ENCODE data around the gene AFF3.

AFF3 gene

DNA sequence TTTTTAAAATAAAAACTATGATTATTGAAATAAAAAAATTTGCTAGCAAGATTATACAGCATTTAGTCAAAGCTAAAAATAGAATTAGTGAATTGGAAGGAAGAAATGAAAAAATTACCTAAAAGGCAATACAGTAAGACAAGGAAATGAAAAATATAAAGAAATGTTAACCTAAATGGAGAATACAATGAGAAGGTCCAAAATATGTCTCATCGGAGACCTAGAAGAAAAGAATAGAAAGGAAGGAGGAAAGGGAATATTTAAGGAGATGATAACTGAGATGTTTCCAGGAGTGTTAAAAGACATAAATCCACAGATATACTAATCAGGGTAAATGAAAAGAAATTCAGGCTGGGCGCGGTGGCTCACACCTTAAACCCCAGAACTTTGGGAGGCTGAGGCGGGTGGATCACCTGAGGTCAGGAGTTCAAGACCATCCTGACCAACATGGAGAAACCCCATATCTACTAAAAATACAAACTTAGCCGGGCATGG is 78.9 kb downstream of the AFF3 start:
- Histone ChIP-seq H3K27ac (ENCODE audit: low read length) (no peak overlapping the region), H3K4me3 (ENCODE audit: low read length) (no peak overlapping the region), H3K9me3 (ENCODE audit: control insufficient read depth, low read depth, low read length) (no peaks in the 10 kb centered on the region), H3K36me3 (ENCODE audit: control insufficient read depth, low read depth, low read length) (no peaks in the 10 kb centered on the region), H3K9ac (ENCODE audit: low read length) (no peak overlapping the region), H3K4me1 (ENCODE audit: control insufficient read depth, low read depth, low read length) (no peaks in the 10 kb centered on the region), H3K27me3 (ENCODE audit: control insufficient read depth, insufficient read depth, low read length) (no peaks in the 10 kb centered on the region)

DNA sequence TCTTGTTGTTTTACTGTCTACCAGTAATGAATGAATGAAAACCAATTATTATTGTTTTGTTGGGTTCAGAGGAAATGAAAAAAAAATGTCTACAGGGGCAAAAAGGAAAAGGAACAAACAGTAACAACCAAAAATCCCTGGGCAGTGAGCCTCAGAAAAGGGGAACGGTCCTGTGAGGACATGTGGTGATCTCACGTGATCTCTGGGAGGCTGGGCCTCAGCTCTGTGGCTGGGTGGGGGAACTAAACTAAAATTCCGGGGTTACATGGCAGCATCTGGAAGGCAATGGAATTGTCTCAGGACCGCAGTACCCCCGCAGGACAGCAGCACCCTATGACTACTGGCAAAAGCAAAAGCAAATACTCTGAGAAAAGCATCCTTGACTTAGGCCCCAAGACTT is 80.1 kb downstream of the AFF3 start:
- Histone ChIP-seq H3K4me1 (ENCODE audit: control insufficient read depth, low read depth, low read length) (no peaks in the 10 kb centered on the region), H3K27me3 (ENCODE audit: control insufficient read depth, insufficient read depth, low read length) (no peaks in the 10 kb centered on the region), H3K9ac (ENCODE audit: low read length) (no peak overlapping the region), H3K4me3 (ENCODE audit: low read length) (no peak overlapping the region), H3K27ac (ENCODE audit: low read length) (no peak overlapping the region), H3K36me3 (ENCODE audit: control insufficient read depth, low read depth, low read length) (no peaks in the 10 kb centered on the region), H3K9me3 (ENCODE audit: control insufficient read depth, low read depth, low read length) (no peaks in the 10 kb centered on the region)

DNA sequence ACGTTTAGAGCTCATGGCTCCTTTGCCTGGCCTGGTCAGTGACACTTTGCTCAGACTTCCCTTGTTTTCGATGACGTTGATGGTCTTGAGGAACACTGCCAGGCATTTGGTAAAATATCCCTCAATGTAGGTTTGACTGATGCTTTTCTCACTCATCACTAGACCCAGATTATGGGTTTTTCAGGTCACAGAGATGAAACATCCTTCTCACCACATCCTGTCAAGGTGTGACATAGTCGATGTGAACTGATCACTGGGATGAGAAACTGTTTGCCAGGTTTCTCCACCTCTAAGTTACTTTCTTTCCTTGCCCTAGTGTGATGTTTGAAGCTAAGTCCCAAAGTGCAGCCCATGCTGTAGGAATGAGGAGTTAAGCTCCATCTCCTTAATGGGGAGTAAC is 81.5 kb downstream of the AFF3 start:
- H3K27ac ChIP-seq (ENCODE audit: low read length) = no peak overlapping the region
- H3K36me3 ChIP-seq (ENCODE audit: control insufficient read depth, low read depth, low read length) = no peaks in the 10 kb centered on the region
- no peak overlapping the region for H3K9ac ChIP-seq (ENCODE audit: low read length)
- H3K4me3 ChIP-seq (ENCODE audit: low read length) = no peak overlapping the region
- H3K27me3 ChIP-seq (ENCODE audit: control insufficient read depth, insufficient read depth, low read length) = no peaks in the 10 kb centered on the region
- no peaks in the 10 kb centered on the region for H3K9me3 ChIP-seq (ENCODE audit: control insufficient read depth, low read depth, low read length)
- no peaks in the 10 kb centered on the region for H3K4me1 ChIP-seq (ENCODE audit: control insufficient read depth, low read depth, low read length)

DNA sequence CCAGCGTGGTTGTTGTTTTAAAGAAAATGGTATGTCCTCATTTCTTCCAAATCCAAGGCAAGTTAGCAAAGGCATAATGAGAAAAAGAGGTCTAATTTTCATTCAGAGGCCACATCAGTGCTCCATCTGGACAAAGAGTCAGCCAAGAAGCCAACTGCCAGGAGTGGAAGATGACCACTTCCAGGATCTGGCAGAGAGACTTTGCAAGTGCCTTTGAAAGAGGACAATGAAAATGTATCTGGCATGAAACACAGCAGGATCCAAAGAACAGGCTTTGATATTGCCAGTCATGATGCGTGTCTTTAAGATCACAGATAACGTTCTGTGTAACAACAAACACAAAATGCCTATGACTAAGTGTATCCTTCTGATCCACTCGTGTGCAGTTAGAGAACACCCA is 82.8 kb downstream of the AFF3 start:
- H3K27ac ChIP-seq (ENCODE audit: low read length) = no peak overlapping the region

DNA sequence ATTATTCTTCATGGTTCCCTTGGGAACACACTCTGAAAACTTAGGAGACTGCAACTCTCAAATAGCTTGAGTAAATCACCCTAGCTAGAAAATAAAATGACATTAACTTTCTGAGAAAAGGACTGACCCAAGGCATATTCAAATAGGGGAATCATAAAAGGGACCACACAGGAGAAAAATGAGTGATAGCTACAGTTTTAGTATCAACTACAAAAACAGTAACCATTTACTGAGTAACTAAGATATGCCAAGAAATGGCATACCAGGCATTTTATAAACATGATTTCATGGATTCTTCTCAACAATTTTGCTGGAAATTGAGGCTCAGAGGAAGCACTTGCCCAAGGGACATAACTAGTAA is 84.5 kb downstream of the AFF3 start:
- H3K4me3 ChIP-seq (ENCODE audit: low read length) = no peak overlapping the region
- H3K36me3 ChIP-seq (ENCODE audit: control insufficient read depth, low read depth, low read length) = no peaks in the 10 kb centered on the region
- H3K9me3 ChIP-seq (ENCODE audit: control insufficient read depth, low read depth, low read length) = no peaks in the 10 kb centered on the region
- no peaks in the 10 kb centered on the region for H3K4me1 ChIP-seq (ENCODE audit: control insufficient read depth, low read depth, low read length)
- H3K27ac ChIP-seq (ENCODE audit: low read length) = no peak overlapping the region
- H3K27me3 ChIP-seq (ENCODE audit: control insufficient read depth, insufficient read depth, low read length) = no peaks in the 10 kb centered on the region
- H3K9ac ChIP-seq (ENCODE audit: low read length) = no peak overlapping the region

More for the DNA sequence above, 82.8 kb downstream of the AFF3 start:
- H3K36me3 ChIP-seq (ENCODE audit: control insufficient read depth, low read depth, low read length) = no peaks in the 10 kb centered on the region
- H3K9ac ChIP-seq (ENCODE audit: low read length) = no peak overlapping the region
- H3K4me3 ChIP-seq (ENCODE audit: low read length) = no peak overlapping the region
- no peaks in the 10 kb centered on the region for H3K9me3 ChIP-seq (ENCODE audit: control insufficient read depth, low read depth, low read length)
- no peaks in the 10 kb centered on the region for H3K4me1 ChIP-seq (ENCODE audit: control insufficient read depth, low read depth, low read length)
- H3K27me3 ChIP-seq (ENCODE audit: control insufficient read depth, insufficient read depth, low read length) = no peaks in the 10 kb centered on the region

DNA sequence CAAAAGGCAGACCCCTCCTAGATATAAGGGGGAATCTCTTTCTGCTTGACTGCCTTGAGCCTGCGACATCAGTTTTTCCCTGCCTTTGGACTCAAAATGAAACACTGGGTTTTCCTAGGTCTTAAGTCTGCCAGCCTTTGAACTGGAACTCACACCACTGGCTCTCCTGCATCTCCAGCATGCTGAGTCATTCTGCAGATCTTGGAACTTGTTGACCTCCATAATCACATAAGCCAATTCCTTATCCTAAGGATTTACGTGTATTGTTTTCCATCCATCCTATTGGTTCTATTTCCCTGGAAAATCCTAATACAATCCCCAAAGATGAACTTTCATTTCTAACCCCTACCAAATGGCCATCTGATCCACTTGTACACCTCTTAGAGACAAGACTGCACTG is 88.0 kb downstream of the AFF3 start:
- no peaks in the 10 kb centered on the region for H3K9me3 ChIP-seq (ENCODE audit: control insufficient read depth, low read depth, low read length)
- H3K27me3 ChIP-seq (ENCODE audit: control insufficient read depth, insufficient read depth, low read length) = no peaks in the 10 kb centered on the region
- H3K27ac ChIP-seq (ENCODE audit: low read length) = no peak overlapping the region
- H3K9ac ChIP-seq (ENCODE audit: low read length) = no peak overlapping the region
- H3K36me3 ChIP-seq (ENCODE audit: control insufficient read depth, low read depth, low read length) = no peaks in the 10 kb centered on the region
- no peak overlapping the region for H3K4me3 ChIP-seq (ENCODE audit: low read length)
- H3K4me1 ChIP-seq (ENCODE audit: control insufficient read depth, low read depth, low read length) = no peaks in the 10 kb centered on the region

DNA sequence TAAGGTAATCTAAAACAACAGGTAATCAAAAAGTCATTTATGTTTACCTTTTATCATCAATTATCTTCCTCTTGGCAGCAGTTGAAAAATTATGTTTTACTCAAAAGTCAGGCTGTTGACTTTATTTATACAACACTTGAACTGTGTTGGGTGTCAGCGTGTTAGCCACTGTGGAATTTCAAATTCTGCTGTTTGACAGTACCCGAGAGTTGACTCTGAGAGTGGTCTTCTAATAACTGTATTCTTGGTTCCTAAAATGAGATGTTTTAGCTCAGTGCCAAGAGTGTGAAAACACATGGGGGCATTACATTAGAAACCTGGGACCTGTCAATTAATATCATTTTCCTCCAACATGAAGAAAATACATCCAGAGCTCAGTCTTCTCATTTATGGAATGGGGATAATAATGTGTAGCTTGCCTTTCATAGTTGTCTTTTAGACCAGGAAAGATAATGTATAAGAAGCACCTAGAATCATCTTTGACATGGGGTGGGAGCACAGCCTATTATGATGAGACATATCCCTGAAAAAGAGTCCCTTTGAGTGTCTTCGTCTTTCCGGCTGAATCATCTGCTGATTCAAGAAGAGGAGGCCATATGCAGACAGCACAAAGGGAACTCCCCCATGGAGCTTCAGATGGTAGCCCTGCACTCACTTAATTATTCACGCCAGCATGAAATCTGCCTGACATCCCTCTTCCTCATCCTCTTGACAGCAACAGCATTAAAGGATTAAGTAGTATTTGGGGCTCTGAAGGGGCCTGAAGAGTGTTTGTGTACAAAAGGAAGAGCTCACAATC is 89.1 kb downstream of the AFF3 start:
- Histone ChIP-seq H3K27me3 (ENCODE audit: control insufficient read depth, insufficient read depth, low read length) (no peaks in the 10 kb centered on the region), H3K9me3 (ENCODE audit: control insufficient read depth, low read depth, low read length) (no peaks in the 10 kb centered on the region), H3K36me3 (ENCODE audit: control insufficient read depth, low read depth, low read length) (no peaks in the 10 kb centered on the region), H3K27ac (ENCODE audit: low read length) (no peak overlapping the region), H3K9ac (ENCODE audit: low read length) (no peak overlapping the region), H3K4me3 (ENCODE audit: low read length) (no peak overlapping the region), H3K4me1 (ENCODE audit: control insufficient read depth, low read depth, low read length) (no peaks in the 10 kb centered on the region)

DNA sequence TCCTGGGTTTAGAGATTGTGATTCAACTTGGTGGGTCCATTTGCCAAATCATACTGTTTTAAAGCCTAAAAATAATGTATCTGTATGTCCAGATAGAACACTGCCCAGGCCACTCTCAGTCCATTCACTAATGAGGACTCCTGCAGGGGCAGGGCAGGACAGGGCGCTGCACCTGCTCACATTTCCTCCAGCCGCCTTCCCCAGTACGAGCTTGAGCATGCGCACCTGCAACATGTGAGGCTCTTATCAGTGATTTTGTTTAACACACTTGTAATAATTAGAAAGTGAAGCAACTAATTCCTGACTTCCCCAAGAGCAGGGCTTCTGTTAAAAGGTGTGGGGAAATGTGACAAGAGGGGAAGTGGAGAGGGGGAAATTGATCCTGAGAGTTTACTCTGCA is 89.7 kb downstream of the AFF3 start:
- Histone ChIP-seq H3K27ac (ENCODE audit: low read length) (no peak overlapping the region), H3K4me3 (ENCODE audit: low read length) (no peak overlapping the region), H3K9me3 (ENCODE audit: control insufficient read depth, low read depth, low read length) (no peaks in the 10 kb centered on the region), H3K4me1 (ENCODE audit: control insufficient read depth, low read depth, low read length) (no peaks in the 10 kb centered on the region), H3K36me3 (ENCODE audit: control insufficient read depth, low read depth, low read length) (no peaks in the 10 kb centered on the region), H3K27me3 (ENCODE audit: control insufficient read depth, insufficient read depth, low read length) (no peaks in the 10 kb centered on the region), H3K9ac (ENCODE audit: low read length) (no peak overlapping the region)

DNA sequence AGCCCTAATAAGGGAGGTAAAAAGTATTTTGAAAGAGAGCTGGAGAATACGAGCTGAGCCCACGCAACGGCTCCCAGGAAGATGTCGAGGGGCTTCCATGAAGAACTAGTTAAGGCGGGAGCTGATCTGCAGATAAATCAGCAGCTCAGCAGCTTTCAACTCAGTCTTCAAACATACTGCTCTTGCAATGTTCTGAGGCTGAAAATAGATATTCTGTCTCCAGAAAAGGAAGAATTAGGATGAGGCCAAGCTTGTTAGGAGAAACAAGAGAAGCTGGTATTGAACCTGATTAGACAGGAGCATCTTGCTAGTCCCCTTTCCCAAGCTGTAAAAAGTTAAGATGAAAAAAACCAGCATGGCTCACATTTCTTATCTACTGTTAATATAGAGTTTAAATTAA is 91.1 kb downstream of the AFF3 start:
- H3K36me3 ChIP-seq (ENCODE audit: control insufficient read depth, low read depth, low read length) = no peaks in the 10 kb centered on the region
- no peak overlapping the region for H3K4me3 ChIP-seq (ENCODE audit: low read length)

DNA sequence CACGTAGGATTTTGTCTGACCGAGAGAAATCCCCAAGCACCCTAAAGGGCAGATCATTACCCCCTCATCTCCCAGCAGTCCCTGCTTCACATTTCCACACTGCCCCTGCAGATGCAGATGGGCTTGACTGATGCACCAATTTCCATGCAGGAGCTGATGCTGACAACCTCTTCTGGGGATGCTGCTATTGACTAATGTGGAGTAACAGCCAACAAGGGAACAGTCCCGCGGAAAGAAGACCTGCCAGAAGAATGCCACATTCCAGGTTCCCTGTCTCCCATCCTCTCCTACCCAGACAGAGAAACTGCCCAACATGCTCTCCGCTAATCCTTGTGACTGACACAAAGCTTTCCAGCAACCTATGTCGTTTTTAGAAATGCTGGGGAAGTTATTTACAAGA is 91.7 kb downstream of the AFF3 start:
- Histone ChIP-seq H3K27me3 (ENCODE audit: control insufficient read depth, insufficient read depth, low read length) (no peaks in the 10 kb centered on the region), H3K4me1 (ENCODE audit: control insufficient read depth, low read depth, low read length) (no peaks in the 10 kb centered on the region), H3K27ac (ENCODE audit: low read length) (no peak overlapping the region), H3K36me3 (ENCODE audit: control insufficient read depth, low read depth, low read length) (no peaks in the 10 kb centered on the region), H3K9me3 (ENCODE audit: control insufficient read depth, low read depth, low read length) (no peaks in the 10 kb centered on the region), H3K9ac (ENCODE audit: low read length) (no peak overlapping the region), H3K4me3 (ENCODE audit: low read length) (no peak overlapping the region)

More for the DNA sequence above, 91.1 kb downstream of the AFF3 start:
- Histone ChIP-seq H3K27me3 (ENCODE audit: control insufficient read depth, insufficient read depth, low read length) (no peaks in the 10 kb centered on the region), H3K4me1 (ENCODE audit: control insufficient read depth, low read depth, low read length) (no peaks in the 10 kb centered on the region), H3K9me3 (ENCODE audit: control insufficient read depth, low read depth, low read length) (no peaks in the 10 kb centered on the region), H3K9ac (ENCODE audit: low read length) (no peak overlapping the region), H3K27ac (ENCODE audit: low read length) (no peak overlapping the region)

DNA sequence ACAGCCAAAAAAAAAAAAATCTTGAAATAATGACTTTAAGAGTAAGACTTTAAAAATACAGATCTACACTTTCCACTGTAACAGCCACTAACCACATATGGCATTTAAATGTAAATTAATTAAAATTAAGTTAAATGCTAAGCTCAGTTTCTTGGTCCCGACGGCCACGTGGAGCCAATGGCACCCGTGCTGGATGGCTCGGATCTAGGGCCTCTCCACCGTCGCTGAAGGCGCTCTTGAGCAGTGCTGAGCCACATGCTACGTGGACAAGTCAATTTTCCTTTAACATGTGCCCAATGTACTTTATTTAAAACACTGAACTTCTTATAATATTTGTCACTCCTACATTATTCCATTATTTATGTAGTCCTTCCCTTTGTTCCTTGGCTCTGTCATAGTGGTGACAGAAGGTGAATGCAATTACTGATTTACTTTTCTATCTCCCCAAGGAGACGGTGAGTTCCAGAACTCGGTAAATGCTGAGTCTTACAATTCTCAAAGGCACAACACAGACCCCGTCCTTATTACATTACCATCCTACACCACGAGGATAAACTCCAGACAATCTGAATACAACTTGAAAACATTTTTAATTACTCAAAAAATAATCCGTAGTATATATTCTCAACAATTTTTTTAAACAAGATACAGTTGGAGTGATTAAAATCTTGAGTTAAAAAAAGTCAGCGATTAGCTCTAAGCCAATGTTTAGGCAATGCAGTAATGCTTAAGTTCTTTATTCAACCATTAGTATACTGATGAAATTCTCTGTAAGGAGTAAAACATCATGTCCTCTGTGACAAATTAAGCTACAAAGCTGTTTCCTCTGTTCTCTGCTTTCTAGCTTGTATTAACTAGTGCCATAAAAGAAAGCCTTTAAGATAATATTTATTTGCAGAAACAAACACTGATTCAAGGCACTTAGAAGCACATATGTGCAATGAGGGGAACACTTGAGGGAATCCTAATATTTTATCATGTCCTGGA is 95.1 kb downstream of the AFF3 start:
- Histone ChIP-seq H3K4me3 (ENCODE audit: low read length) (no peak overlapping the region), H3K36me3 (ENCODE audit: control insufficient read depth, low read depth, low read length) (no peaks in the 10 kb centered on the region), H3K9ac (ENCODE audit: low read length) (no peak overlapping the region), H3K27me3 (ENCODE audit: control insufficient read depth, insufficient read depth, low read length) (no peaks in the 10 kb centered on the region), H3K9me3 (ENCODE audit: control insufficient read depth, low read depth, low read length) (no peaks in the 10 kb centered on the region), H3K27ac (ENCODE audit: low read length) (no peak overlapping the region), H3K4me1 (ENCODE audit: control insufficient read depth, low read depth, low read length) (peaks cover 3% of the 10 kb centered on the region)

Data from iPS-18a (cell line).